Hematopoietic multipotent progenitor cell treated with erythropoietin and hydrocortisone succinate and interleukin-3 and kit ligand, for 8 days (in vitro differentiated cells): ENCODE measurements around the gene PAFAH1B1.
"Not testable (repeated sequence)": the region's sequence is repeated elsewhere in the genome, so short reads cannot be mapped to it uniquely, and the experiment has no call there.

ENCODE experiments used
- DNase-seq: peaks from one replicate; pipeline ENCODE4 v3.0.0-alpha.2; 2015

The PAFAH1B1 gene

GRCh38 chr17:2594722-2595599 is 1.5 kb downstream of the PAFAH1B1 start:
- DNase-seq, result peak; percentile 18

GRCh38 chr17:2595716-2596115 is 2.3 kb downstream of the PAFAH1B1 start:
- DNase-seq, result no peak

- DNase-seq, result no peak
Measured at GRCh38 chr17:2598166-2598565, 4.7 kb downstream of the PAFAH1B1 start.

GRCh38 chr17:2602597-2603017 is 9.2 kb downstream of the PAFAH1B1 start:
- DNase-seq, result no peak

GRCh38 chr17:2608350-2608913 is 15.0 kb downstream of the PAFAH1B1 start:
- no peak for DNase-seq

- DNase-seq, result no peak
Measured at GRCh38 chr17:2609091-2609490, 15.6 kb downstream of the PAFAH1B1 start.

GRCh38 chr17:2610195-2611175 is 17.0 kb downstream of the PAFAH1B1 start:
- DNase-seq, result peak; percentile 78

- no peak for DNase-seq
Measured at GRCh38 chr17:2611627-2612026, 18.2 kb downstream of the PAFAH1B1 start.

- DNase-seq, result no peak
Measured at GRCh38 chr17:2612630-2613029, 19.2 kb downstream of the PAFAH1B1 start.

- DNase-seq, result no peak
Measured at GRCh38 chr17:2613089-2613808, 19.8 kb downstream of the PAFAH1B1 start.

- no peak for DNase-seq
Measured at GRCh38 chr17:2615882-2616281, 22.4 kb downstream of the PAFAH1B1 start.

- DNase-seq, result peak; percentile 30
Measured at GRCh38 chr17:2621241-2621640, 27.8 kb downstream of the PAFAH1B1 start.

- DNase-seq, result not testable (repeated sequence)
Measured at GRCh38 chr17:2621951-2622405, 28.5 kb downstream of the PAFAH1B1 start.

- DNase-seq, result not testable (repeated sequence)
Measured at GRCh38 chr17:2622721-2623301, 29.4 kb downstream of the PAFAH1B1 start.

- DNase-seq, result peak; percentile 21
Measured at GRCh38 chr17:2624292-2624731, 30.9 kb downstream of the PAFAH1B1 start.

GRCh38 chr17:2626626-2627219 is 33.3 kb downstream of the PAFAH1B1 start:
- not testable (repeated sequence) for DNase-seq

GRCh38 chr17:2628922-2629321 is 35.5 kb downstream of the PAFAH1B1 start:
- not testable (repeated sequence) for DNase-seq

- no peak for DNase-seq
Measured at GRCh38 chr17:2631211-2631610, 37.8 kb downstream of the PAFAH1B1 start.

- no peak for DNase-seq
Measured at GRCh38 chr17:2634361-2634960, 41.0 kb downstream of the PAFAH1B1 start.

- no peak for DNase-seq
Measured at GRCh38 chr17:2635241-2635640, 41.8 kb downstream of the PAFAH1B1 start.

- no peak for DNase-seq
Measured at GRCh38 chr17:2635675-2636074, 42.2 kb downstream of the PAFAH1B1 start.
